Lower leg skin (tissue), 4 donors: ENCODE measurements around the gene SULT1A1. TPM values are rescaled to one million over a fixed set of nuclear protein-coding genes. Genes with fewer than 3 reads are reported as not detected.
"Not testable (repeated sequence)": the region's sequence is repeated elsewhere in the genome, so short reads cannot be mapped to it uniquely, and the experiment has no call there.

ENCODE experiments used
- DNase-seq, 2 donors: peaks; one replicate each; pipeline ENCODE4 v3.0.0-alpha.2; 2019; ENCODE audit warnings: low spot score in 2 of 2
- H3K4me3 ChIP-seq: fragments of 200-600 bp; sonication (generic); 2 replicates; pipeline ENCODE4 v1.5.1; 2017; ENCODE audit warnings: mild to moderate bottlenecking, low read depth; ENCODE audit not compliant: poor library complexity, severe bottlenecking
- POLR2A ChIP-seq, 2 donors: fragments of 450-650 bp; IDR thresholded peaks; one replicate each; pipeline ENCODE4 v1.6.1; 2016 to 2017; ENCODE audit warnings: antibody characterized with exemption in 2 of 2, mild to moderate bottlenecking in 1 of 2, moderate library complexity in 1 of 2
- WGBS, 2 donors: methylation state at CpG; one replicate each; pipeline ENCODE4 v1.1.5; 2018; 5-methylcytosine and 5-hydroxymethylcytosine counted together
- intact Hi-C: fragments of 100-400 bp; cut with DNase I; formaldehyde crosslinking; loops from one replicate; pipeline ENCODE4 v1.15.0; 2023; ENCODE audit warnings: low total_unique reads
- total RNA-seq, 4 donors: library from RNA; depleted of rRNA; stranded (reverse); fragments of >200 nt; gene quantifications; one replicate each; pipeline ENCODE4 v1.1.0, GENCODE V29; 2016
- TF ChIP-seq, protein P1 (sequence below), 3 donors: fragments of 450-650 bp; IDR thresholded peaks; one replicate each; pipeline ENCODE4 v1.5.1; 2016; ENCODE audit warnings: antibody characterized with exemption in 3 of 3, mild to moderate bottlenecking in 3 of 3, moderate library complexity in 2 of 3

The SULT1A1 gene
- total RNA-seq, 4 donors from 2014 or later: 2.4 to 7.4 (median 3.1) TPM

DNA sequence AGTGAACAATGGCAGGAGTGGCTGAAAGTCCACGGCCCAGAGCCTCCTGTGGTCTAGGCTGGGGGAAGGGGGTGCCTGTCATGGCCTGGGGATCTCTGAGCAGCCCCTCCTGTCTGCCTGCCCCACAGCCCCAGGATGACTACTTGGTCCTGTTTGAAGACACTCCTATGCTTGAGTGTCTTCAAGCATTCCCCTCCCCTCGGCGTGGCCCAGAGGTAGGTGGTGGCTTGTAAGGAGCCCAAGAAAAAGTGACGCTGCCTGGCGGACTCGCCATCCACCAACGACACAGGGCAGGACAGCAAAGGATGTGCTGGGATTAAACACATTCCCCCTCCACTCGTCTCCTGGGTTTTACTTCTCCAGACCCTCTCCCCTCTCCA lies 5.7 kb downstream of the SULT1A1 start:
- DNase-seq: no peak
- H3K4me3 ChIP-seq: no peak overlapping the region
- TF ChIP-seq, protein P1, sequence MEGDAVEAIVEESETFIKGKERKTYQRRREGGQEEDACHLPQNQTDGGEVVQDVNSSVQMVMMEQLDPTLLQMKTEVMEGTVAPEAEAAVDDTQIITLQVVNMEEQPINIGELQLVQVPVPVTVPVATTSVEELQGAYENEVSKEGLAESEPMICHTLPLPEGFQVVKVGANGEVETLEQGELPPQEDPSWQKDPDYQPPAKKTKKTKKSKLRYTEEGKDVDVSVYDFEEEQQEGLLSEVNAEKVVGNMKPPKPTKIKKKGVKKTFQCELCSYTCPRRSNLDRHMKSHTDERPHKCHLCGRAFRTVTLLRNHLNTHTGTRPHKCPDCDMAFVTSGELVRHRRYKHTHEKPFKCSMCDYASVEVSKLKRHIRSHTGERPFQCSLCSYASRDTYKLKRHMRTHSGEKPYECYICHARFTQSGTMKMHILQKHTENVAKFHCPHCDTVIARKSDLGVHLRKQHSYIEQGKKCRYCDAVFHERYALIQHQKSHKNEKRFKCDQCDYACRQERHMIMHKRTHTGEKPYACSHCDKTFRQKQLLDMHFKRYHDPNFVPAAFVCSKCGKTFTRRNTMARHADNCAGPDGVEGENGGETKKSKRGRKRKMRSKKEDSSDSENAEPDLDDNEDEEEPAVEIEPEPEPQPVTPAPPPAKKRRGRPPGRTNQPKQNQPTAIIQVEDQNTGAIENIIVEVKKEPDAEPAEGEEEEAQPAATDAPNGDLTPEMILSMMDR (IDR thresholded peaks at IDR 0.05): no peak
- no peak for TF ChIP-seq POLR2A (IDR thresholded peaks at IDR 0.05)
- intact Hi-C loops: loop anchor here (10.0 kb wide), 1 partner anchor 319 kb away; no protein-coding TSS in a partner anchor
- 69 to 77% methylated on average over 8 of the region's 8 CpGs for WGBS, 2 donors

GRCh38 chr16:28603381-28604185 lies 6.3 kb downstream of the SULT1A1 start:
- 71 to 76% methylated on average over 11 of the region's 11 CpGs for WGBS, 2 donors
- DNase-seq: no peak
- H3K4me3 ChIP-seq: no peak overlapping the region
- intact Hi-C loops: loop anchor here (10.0 kb wide), 1 partner anchor 319 kb away; no protein-coding TSS in a partner anchor
- TF ChIP-seq, protein P1 (IDR thresholded peaks at IDR 0.05): no peak
- TF ChIP-seq POLR2A (IDR thresholded peaks at IDR 0.05): no peak

DNA sequence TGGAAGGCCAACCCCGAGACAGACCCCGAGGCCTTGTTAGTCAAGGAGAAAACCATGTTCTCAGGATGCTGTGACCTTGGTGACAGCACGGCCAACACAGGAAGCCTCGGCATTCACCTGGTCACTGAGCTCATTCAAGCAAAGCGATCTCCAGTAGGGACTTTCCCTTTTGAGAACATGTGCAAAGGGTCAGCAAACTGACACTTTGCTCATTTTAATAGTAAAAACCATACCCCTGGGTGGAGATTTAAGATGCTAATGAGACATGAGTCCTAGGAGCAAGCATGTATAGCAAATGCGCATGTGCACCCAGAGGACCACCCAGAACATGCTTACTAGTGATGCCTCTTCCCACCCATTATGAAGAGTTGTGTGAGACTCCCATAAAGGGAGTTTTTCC lies 7.3 kb downstream of the SULT1A1 start:
- no peak for TF ChIP-seq POLR2A (IDR thresholded peaks at IDR 0.05)
- TF ChIP-seq, protein P1 (IDR thresholded peaks at IDR 0.05): no peak
- WGBS, 2 donors: 71 to 74% methylated on average over 5 to 6 of the region's 6 CpGs
- DNase-seq: no peak
- intact Hi-C loops: loop anchor here (10.0 kb wide), 1 partner anchor 318 kb away; no protein-coding TSS in a partner anchor
- no peak overlapping the region for H3K4me3 ChIP-seq

DNA sequence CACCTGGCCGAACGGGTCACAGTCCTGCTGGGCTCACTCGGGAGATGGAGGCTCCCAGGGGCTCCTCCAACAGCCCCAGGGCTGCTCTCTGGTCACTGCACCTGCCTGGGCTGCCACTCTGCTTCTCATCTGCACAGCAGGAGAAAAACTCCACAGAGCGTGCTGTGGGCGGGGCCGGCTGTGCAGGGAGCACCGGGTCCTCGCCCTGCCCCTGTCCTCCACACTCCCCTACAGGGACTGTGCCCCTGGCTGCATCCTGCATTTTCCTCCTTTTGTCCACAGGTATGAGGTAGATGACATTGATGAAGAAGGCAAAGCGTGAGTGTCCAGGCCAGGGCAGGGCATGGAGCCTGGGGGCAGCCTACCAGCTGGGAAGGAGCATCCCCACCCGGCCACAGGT lies 7.8 kb downstream of the SULT1A1 start:
- intact Hi-C loops: loop anchor here (10.0 kb wide), 1 partner anchor 317 kb away; no protein-coding TSS in a partner anchor
- WGBS, 2 donors: 55% methylated on average over 6 of the region's 10 CpGs; no CpG with 5 or more reads in 1 of the 2 donors
- not testable (repeated sequence) for H3K4me3 ChIP-seq, DNase-seq

- DNase-seq, H3K4me3 ChIP-seq: not testable (repeated sequence)
- WGBS, 2 donors: 86 to 94% methylated on average over 10 to 12 of the region's 13 CpGs
- intact Hi-C loops: loop anchor here (10.0 kb wide), 1 partner anchor 317 kb away; no protein-coding TSS in a partner anchor
Measured at GRCh38 chr16:28601589-28601988, 8.3 kb downstream of the SULT1A1 start.

GRCh38 chr16:28600965-28601364 lies 8.9 kb downstream of the SULT1A1 start:
- not testable (repeated sequence) for H3K4me3 ChIP-seq, DNase-seq
- intact Hi-C loops: loop anchor here (10.0 kb wide), 1 partner anchor 316 kb away; no protein-coding TSS in a partner anchor
- WGBS, 2 donors: 33 to 34% methylated on average over 11 to 13 of the region's 20 CpGs

DNA sequence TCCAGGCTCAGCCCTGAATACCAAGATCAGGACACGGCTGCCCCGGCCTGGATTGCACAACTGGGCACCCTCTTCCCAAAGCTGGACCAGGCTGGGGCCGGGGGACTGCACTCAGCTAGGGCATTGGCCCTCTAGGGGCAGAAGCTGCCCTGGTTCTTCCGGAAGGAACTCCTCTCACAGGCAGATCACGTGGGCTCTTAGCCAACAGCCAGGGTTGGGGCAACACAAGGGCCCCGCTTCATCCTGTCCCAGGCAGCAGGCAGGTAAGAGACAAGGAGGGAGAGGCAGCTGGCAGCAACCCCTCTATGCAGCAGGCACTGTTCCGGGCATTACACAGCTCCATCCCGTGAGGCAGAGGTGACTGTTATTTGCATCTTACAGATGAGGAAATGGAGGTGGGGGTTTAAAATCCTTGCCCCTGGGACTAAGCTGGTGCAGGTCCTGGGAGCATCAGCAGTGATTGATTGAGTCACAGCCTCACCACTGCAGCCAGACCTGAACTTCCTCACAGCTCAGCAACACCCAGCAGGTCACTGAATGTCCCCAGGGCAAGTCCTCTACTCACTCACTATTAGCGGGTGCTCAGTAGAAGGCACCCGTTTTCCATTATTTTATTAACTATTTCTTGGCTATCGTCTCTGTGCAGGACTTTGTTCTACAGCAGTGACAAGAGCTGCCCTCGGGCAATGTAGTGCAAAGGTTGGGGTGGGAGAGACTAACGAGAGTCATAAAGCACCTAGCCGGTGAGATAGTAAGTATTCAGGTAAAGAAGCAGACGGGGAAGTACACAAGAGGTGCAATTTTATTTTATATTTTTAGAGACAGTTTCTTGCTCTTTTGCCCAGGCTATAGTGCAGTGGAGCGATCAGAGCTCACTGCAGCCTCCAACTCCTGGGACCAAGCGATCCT lies 10.2 kb downstream of the SULT1A1 start:
- not testable (repeated sequence) for DNase-seq, H3K4me3 ChIP-seq
- no CpG with 5 or more reads among the region's 17 CpGs for WGBS, 2 donors
- intact Hi-C loops: loop anchor here (10.0 kb wide), 1 partner anchor 315 kb away; no protein-coding TSS in a partner anchor
